GM12891 (cell line): Measurements from ENCODE around the gene MYORG.

Source experiments
- POLR2A ChIP-seq: IDR thresholded peaks from 2 replicates; pipeline ENCODE4 v1.6.1; 2011; ENCODE audit warnings: low read depth, low read length, control low read depth
- POLR2AphosphoS5 ChIP-seq: IDR thresholded peaks from 2 replicates; pipeline ENCODE4 v1.6.1; 2011; ENCODE audit warnings: low read depth, low read length, control low read depth

DNA sequence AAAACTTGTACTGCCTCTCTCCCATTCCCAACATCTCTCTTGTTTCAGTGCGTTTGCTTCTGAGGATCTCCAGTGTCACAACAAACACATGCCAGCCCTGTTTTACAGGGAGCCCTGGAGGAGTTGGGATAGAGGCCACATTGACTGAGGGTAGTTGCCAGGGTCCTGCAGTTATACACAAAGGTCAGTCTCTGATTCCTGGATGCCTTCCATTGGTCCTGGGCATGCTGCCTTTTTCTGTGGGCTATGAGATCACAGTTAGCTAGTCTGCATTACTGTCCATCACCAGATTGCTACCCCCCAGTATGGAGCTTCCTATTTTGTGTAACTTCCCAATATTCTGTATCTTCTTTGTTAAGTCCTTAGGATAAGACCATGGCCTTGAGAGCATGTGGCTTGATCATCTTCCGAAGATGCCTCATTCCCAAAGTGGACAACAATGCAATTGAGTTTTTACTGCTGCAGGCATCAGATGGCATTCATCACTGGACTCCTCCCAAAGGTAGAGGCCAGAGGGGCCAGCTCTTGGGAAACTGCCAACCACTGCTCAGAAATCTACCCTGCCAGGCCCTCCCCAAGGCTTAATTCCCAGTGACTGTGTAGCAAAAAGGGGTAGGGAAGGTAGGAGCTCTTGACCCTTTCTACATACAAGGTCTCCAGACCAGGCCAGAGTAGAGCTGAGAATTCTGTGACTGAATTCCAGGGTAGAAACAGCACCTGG, 37.9 kb downstream of the MYORG start:
- TF ChIP-seq POLR2AphosphoS5 = no peak
- TF ChIP-seq POLR2A = no peak
